IPS DF 6.9 (cell line): Measurements from ENCODE around the gene GTF3C5.

ENCODE experiments used
- DNase-seq: peaks from one replicate; pipeline ENCODE4 v3.0.0-alpha.2; 2013; ENCODE audit warnings: low read depth, low spot score
- H3K27ac ChIP-seq: one replicate; pipeline ENCODE4 v1.5.1; 2013; ENCODE audit warnings: low read length, control low read depth
- H3K27me3 ChIP-seq: 2 replicates; pipeline ENCODE4 v1.6.1; 2013; ENCODE audit warnings: mild to moderate bottlenecking, low read length; ENCODE audit not compliant: control insufficient read depth, insufficient read depth
- H3K36me3 ChIP-seq: 2 replicates; pipeline ENCODE4 v1.6.1; 2013; ENCODE audit warnings: low read length; ENCODE audit not compliant: control insufficient read depth, insufficient read depth
- H3K4me1 ChIP-seq: 2 replicates; pipeline ENCODE4 v1.6.1; 2013; ENCODE audit warnings: low read length; ENCODE audit not compliant: control insufficient read depth, insufficient read depth
- H3K4me3 ChIP-seq: 2 replicates; pipeline ENCODE4 v1.5.1; 2013; ENCODE audit warnings: mild to moderate bottlenecking, low read length
- H3K9me3 ChIP-seq: 2 replicates; pipeline ENCODE4 v1.6.1; 2013; ENCODE audit warnings: low read length, inconsistent platforms; ENCODE audit not compliant: control insufficient read depth, insufficient read depth
- WGBS: extraction: QIAGEN DNeasy Blood & Tissue Kit; methylation state at CpG from one replicate; pipeline ENCODE4 v1.1.7; 2013; ENCODE audit warnings: mixed read lengths, missing lambda C conversion rate; ENCODE audit not compliant: insufficient read length, insufficient coverage; 5-methylcytosine and 5-hydroxymethylcytosine counted together

Gene GTF3C5

GRCh38 chr9:133051966-133052539, 21.3 kb downstream of the GTF3C5 start:
- no peaks in the 10 kb centered on the region for H3K9me3 ChIP-seq
- DNase-seq, result no peak
- H3K27ac ChIP-seq, result no peak overlapping the region
- no CpG with 5 or more reads among the region's 9 CpGs for WGBS
- peaks cover 52% of the 10 kb centered on the region for H3K36me3 ChIP-seq
- H3K4me3 ChIP-seq, result no peak overlapping the region
- no peaks in the 10 kb centered on the region for H3K27me3 ChIP-seq
- H3K4me1 ChIP-seq, result no peaks in the 10 kb centered on the region; the same call in 1 of the 2 replicates

DNA sequence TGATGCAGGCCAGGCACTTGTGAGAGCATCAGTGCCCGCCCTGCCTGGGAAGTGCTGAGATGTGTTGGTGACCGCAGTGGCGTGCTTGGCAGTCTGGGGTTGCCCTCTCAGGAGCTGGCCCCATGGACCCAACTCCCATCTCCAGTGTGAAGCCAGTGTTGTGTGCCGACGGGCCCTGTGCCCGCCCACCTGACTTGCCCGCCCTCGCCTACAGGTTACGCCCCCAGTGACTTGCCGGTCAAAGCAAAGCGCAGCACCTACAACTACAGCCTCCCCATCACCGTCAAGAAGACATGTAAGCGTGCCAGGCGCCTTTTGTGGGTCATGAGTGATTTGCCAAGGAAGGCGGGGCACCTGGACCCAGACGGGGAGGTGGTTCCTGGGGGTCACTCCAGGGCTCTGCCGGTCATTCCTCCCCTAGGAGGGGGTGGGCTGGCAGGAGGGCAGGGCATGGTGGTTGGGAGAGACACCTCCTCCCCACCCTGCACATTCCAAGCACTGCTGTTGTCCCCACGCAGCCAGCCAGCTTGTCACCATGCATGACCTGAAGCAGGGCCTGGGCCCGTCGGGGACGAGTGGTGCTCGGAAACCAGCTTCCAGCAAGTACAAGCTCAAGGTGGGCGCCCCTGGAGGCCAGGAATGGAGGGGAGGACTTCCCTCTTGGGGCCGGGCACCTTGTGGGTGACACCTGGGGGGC, 23.5 kb downstream of the GTF3C5 start:
- no peaks in the 10 kb centered on the region for H3K27me3 ChIP-seq
- H3K9me3 ChIP-seq, result no peaks in the 10 kb centered on the region
- WGBS, result no CpG with 5 or more reads among the region's 24 CpGs
- H3K27ac ChIP-seq, result no peak overlapping the region
- H3K4me3 ChIP-seq, result no peak overlapping the region
- peaks cover 2% of the 10 kb centered on the region; the same call in 1 of the 2 replicates for H3K4me1 ChIP-seq
- no peak for DNase-seq
- peaks cover 56% of the 10 kb centered on the region for H3K36me3 ChIP-seq

DNA sequence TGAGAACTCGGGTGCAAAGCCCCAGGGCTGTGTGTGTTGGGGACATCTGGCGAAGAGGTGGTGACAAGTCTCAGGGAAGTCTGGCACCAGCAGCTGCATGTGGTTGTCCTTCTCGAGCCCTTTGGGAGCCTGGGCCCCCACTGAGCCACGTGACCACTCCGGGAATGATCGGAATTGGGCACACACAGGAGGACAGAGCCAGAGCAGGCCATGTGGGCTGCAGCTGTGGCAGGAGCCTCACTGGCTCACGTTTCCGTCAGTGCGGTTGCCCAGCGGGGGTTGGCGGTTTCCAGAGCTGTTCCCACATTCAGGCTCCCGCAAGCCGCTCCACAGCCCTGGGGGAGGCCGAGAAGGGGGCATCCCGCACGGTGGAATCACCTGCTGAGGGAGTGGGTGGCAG, 24.2 kb downstream of the GTF3C5 start:
- no peaks in the 10 kb centered on the region for H3K9me3 ChIP-seq
- H3K4me3 ChIP-seq, result no peak overlapping the region
- H3K27me3 ChIP-seq, result no peaks in the 10 kb centered on the region
- peaks cover 5% of the 10 kb centered on the region; the same call in 1 of the 2 replicates for H3K4me1 ChIP-seq
- no peak for DNase-seq
- H3K27ac ChIP-seq, result no peak overlapping the region
- peaks cover 53% of the 10 kb centered on the region for H3K36me3 ChIP-seq
- WGBS, result no CpG with 5 or more reads among the region's 16 CpGs

DNA sequence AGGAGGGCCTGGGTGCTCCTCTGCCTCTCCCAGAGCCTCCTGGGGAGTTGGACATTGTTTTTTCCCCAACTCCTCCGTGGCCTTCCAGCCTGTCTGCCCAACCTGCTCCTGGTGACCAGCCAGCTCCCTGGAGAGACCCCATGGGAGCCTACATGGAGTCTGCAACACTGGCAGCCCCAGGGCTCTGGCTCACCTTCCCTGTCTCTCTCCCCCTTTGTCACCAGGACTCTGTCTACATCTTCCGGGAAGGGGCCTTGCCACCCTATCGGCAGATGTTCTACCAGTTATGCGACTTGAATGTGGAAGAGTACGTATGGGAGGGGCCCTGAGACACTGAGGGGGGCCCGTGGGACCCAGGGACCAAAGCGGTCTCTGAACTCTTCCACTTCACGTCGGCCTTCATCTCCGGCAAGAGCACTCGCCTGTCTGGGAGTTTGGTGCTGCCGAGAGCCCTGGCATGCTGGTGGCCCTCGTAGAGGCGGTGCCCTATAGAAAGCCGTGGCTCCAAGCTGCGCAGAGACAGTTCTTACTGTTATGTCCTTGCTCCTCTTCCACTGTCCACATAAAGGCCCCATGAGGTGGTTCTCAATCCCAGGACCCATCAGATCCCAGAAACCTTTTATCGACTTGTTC, 25.1 kb downstream of the GTF3C5 start:
- no CpG with 5 or more reads among the region's 17 CpGs for WGBS

GRCh38 chr9:133056533-133056932, 25.7 kb downstream of the GTF3C5 start:
- Histone ChIP-seq H3K27me3 (no peaks in the 10 kb centered on the region), H3K4me1 (peaks cover 8% of the 10 kb centered on the region; the same call in 1 of the 2 replicates), H3K9me3 (no peaks in the 10 kb centered on the region), H3K36me3 (peaks cover 41% of the 10 kb centered on the region), H3K4me3 (no peak overlapping the region), H3K27ac (no peak overlapping the region)
- no peak for DNase-seq
- WGBS, result no CpG with 5 or more reads among the region's 13 CpGs

More for the DNA sequence above, 25.1 kb downstream of the GTF3C5 start:
- peaks cover 46% of the 10 kb centered on the region for H3K36me3 ChIP-seq
- no peak overlapping the region for H3K4me3 ChIP-seq
- H3K9me3 ChIP-seq, result no peaks in the 10 kb centered on the region
- no peak for DNase-seq
- H3K4me1 ChIP-seq, result peaks cover 5% of the 10 kb centered on the region; the same call in 1 of the 2 replicates
- H3K27me3 ChIP-seq, result no peaks in the 10 kb centered on the region
- H3K27ac ChIP-seq, result no peak overlapping the region

DNA sequence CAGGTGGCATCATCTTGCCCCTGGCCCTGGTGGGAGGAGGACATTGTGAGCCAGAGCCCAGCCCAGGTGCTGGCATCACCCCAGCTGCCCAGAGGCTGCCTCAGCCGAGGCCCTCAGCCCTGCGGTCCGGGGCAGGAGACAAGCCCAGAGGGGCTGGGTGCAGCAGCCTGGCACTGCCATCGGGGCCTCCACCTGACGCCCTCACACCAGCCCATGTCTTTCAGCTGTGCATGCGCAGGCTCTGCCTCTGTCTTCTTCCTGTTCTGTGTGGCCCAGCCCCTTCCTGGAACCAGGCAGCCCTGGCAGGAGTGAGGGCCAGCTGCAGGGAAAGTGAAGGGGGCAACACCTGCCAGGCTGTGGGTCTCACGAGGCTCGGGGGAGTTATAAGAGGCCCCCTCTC, 26.2 kb downstream of the GTF3C5 start:
- no peaks in the 10 kb centered on the region for H3K27me3 ChIP-seq
- peaks cover 36% of the 10 kb centered on the region for H3K36me3 ChIP-seq
- H3K27ac ChIP-seq, result no peak overlapping the region
- H3K4me1 ChIP-seq, result peaks cover 8% of the 10 kb centered on the region; the same call in 1 of the 2 replicates
- no CpG with 5 or more reads among the region's 8 CpGs for WGBS
- no peak overlapping the region for H3K4me3 ChIP-seq
- H3K9me3 ChIP-seq, result no peaks in the 10 kb centered on the region
- DNase-seq, result no peak

DNA sequence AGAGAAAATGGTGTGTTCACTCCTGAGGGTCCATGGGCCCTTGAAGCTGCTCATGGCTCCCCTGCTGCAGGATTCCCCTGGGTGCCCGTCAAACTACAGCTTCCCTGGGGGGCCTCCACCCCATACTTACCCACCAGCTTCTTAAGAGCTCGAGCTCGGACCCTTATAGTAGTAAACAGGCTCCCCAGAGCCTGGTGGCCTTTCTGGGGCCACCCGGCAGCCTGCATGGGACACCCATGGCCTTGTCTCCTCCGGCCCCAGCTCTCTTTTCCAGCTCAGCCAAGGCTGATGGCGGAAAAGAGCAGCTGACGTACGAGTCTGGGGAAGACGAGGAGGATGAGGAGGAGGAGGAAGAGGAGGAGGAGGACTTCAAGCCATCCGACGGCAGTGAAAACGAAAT, 26.8 kb downstream of the GTF3C5 start:
- WGBS, result no CpG with 5 or more reads among the region's 12 CpGs
- H3K4me3 ChIP-seq, result no peak overlapping the region
- no peaks in the 10 kb centered on the region for H3K27me3 ChIP-seq
- no peak for DNase-seq
- H3K27ac ChIP-seq, result no peak overlapping the region
- H3K9me3 ChIP-seq, result no peaks in the 10 kb centered on the region
- peaks cover 32% of the 10 kb centered on the region for H3K36me3 ChIP-seq
- H3K4me1 ChIP-seq, result peaks cover 8% of the 10 kb centered on the region; the same call in 1 of the 2 replicates

GRCh38 chr9:133058071-133058470, 27.3 kb downstream of the GTF3C5 start:
- no peak overlapping the region for H3K27ac ChIP-seq
- no peaks in the 10 kb centered on the region for H3K9me3 ChIP-seq
- WGBS, result no CpG with 5 or more reads among the region's 7 CpGs
- H3K4me1 ChIP-seq, result peaks cover 8% of the 10 kb centered on the region; the same call in 1 of the 2 replicates
- H3K4me3 ChIP-seq, result no peak overlapping the region
- no peaks in the 10 kb centered on the region for H3K27me3 ChIP-seq
- DNase-seq, result no peak
- H3K36me3 ChIP-seq, result peaks cover 31% of the 10 kb centered on the region

DNA sequence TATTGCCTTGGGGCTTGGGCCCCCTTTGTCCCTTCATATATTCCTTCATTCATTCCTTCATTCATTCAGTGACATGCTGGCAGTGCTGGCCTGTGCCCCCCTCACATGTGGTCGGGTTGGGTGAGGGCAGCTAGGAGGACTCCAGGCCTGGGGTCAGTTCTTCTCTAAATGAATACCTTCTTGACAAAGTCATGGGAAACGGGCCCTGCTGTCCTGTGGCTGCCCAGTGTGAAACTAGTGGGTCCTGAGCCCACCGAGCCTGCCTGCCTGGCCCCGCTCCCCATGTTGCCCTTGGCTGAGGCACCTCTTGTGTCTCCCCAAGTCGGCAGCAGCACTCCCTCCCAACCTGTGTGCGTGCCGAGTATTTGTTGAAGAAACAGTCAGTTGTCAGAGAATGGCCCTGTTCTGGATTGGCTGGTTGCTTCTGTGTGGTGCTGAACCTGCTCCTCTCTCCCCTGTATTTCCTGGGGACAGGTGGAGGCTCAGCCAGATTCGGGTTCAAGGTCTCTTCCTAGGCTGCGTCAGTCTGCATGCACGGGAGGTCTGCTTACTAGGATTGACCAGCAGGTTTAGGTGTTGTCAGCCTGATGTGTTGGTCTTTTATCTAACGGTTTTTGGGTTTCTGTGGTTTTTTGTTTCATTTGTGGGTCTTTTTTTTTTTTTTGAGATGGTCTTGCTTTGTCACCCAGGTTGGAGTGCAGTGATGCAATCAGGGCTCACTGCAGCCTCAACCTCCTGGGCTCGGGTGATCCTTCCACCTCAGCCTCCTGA, 27.9 kb downstream of the GTF3C5 start:
- H3K4me1 ChIP-seq, result peaks cover 8% of the 10 kb centered on the region; the same call in 1 of the 2 replicates
- no CpG with 5 or more reads among the region's 12 CpGs for WGBS
- no peak for DNase-seq
- no peaks in the 10 kb centered on the region for H3K9me3 ChIP-seq
- no peak overlapping the region for H3K4me3 ChIP-seq
- H3K27ac ChIP-seq, result no peak overlapping the region
- peaks cover 33% of the 10 kb centered on the region for H3K36me3 ChIP-seq
- H3K27me3 ChIP-seq, result no peaks in the 10 kb centered on the region

GRCh38 chr9:133059623-133060022, 28.8 kb downstream of the GTF3C5 start:
- no peak overlapping the region for H3K27ac ChIP-seq
- H3K9me3 ChIP-seq, result no peaks in the 10 kb centered on the region
- no CpG with 5 or more reads among the region's 7 CpGs for WGBS
- DNase-seq, result no peak
- peaks cover 30% of the 10 kb centered on the region for H3K36me3 ChIP-seq
- H3K4me1 ChIP-seq, result peaks cover 8% of the 10 kb centered on the region; the same call in 1 of the 2 replicates
- no peak overlapping the region for H3K4me3 ChIP-seq
- H3K27me3 ChIP-seq, result no peaks in the 10 kb centered on the region
